GM18870 (cell line): ENCODE measurements around the gene SRRM4.
"Not testable (repeated sequence)": the region's sequence is repeated elsewhere in the genome, so short reads cannot be mapped to it uniquely, and the experiment has no call there.

ENCODE experiments used
- ATAC-seq: cut with Tn5 transposase; IDR thresholded peaks from one replicate; pipeline ENCODE4 v1.9.1; 2021; ENCODE audit warnings: moderate library complexity; ENCODE audit not compliant: unreplicated experiment

Gene SRRM4

DNA sequence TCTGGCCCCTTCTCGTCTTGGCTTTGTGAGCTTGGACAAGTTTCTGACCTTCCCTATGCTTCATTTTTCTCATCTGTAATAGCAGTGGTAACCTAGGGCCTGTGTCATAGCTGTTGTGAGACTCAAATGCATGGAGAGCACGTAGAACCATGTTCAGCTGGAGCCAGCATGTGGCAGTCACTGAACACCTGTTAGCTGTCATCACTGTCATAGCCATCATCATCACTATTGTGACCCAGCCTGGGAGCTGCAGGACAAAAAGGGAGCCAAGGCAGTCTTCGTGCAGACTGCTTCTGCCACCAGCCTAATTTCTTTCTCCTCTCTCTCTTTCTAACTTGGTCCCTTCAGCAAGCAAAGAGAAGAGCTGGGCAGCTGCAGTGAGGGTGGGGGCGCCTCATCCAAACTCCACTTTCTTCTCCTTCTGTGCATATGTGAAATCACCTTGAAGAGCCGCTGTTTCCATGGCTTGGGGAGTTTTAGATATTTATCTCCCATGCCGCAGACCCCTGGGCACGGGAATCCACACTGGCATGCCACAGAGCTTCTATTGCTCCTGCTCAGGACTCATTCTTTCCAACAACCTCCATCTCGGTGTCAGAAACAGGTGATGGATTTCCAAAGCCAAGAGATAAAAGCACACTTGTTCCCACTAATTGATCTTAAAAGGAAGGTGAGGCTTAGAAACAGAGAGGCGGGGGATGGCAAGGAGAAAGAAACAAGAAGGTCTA, 87.0 kb downstream of the SRRM4 start:
- no peak for ATAC-seq

DNA sequence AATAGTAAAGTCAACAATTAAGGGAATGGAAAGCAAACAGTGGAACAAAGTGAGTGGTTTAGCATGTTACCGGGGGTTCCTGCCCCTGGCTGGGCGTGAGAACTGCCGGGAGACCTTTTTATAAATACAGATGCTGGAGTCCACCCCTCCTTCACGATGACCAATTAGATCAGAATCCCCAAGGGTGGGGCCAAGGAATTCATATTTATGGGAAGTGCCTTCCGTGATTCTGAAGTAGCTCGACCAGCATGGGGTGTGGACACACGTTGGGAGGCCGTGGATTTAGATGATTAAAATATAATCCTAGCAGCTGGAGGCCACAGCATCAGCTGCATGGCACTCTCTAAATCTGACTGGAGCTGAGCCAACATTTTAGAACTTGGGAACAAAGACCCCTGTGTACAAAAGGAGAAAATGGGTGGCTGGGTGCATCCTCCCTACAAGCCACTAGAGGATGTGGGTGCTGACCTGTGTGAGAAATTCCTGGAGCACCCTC, 87.9 kb downstream of the SRRM4 start:
- ATAC-seq: no peak

GRCh38 chr12:119071176-119071575, 89.8 kb downstream of the SRRM4 start:
- ATAC-seq: no peak

DNA sequence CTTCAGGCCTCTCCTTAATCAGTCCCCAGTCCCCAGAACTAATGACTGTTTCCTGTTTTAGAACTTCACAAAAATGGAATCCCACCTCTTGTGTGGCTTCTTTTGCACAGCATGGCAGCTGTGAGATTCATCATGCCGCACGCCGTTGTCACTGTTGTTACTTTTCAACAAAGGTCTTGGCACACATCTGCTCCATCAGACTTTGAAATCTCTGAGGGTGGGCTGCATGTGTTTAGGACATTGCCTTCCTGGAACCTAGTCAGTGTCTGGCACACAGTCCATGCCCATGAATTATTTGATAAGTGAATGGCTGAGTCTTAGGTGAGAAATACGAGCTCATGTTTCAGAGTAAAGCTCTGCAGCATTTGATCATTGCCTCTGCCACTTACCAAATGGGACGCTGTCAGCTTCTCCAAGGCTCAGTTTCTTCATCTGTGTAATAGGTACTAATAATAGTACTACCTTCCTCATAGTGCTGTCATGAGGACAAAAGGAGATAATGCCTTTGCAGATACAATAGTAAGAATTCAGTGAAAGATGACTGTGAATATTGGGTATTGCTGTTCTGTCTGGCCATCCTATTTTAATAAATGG, 90.4 kb downstream of the SRRM4 start:
- ATAC-seq: no peak

GRCh38 chr12:119072440-119072839, 91.1 kb downstream of the SRRM4 start:
- ATAC-seq: no peak

DNA sequence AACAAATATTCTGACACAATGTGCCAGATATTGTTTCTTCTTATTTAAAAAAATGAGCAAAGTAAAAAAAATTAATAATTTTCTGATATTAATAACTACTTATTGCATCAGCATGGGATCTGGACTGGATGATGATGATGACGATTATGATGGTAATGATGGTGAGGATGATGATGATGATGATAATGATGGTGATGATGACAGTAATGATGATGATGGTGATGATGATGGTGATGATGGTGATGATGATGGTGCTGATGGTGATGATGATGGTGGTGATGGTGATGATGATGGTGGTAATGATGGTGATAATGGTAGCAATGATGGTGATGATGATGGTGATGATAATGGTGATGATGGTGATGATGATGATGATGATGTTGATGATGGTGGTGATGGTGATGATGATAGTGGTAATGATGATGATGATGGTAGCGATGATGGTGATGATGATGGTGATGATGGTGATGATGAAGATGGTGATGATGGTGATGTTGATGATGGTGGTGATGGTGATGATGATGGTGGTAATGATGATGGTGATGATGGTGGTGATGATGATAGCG, 94.0 kb downstream of the SRRM4 start:
- ATAC-seq: no peak

GRCh38 chr12:119075918-119076317, 94.6 kb downstream of the SRRM4 start:
- no peak for ATAC-seq

- ATAC-seq: no peak
Observed at GRCh38 chr12:119079530-119079929, 98.2 kb downstream of the SRRM4 start.

- no peak for ATAC-seq
Observed at GRCh38 chr12:119082016-119082415, 100.7 kb downstream of the SRRM4 start.

DNA sequence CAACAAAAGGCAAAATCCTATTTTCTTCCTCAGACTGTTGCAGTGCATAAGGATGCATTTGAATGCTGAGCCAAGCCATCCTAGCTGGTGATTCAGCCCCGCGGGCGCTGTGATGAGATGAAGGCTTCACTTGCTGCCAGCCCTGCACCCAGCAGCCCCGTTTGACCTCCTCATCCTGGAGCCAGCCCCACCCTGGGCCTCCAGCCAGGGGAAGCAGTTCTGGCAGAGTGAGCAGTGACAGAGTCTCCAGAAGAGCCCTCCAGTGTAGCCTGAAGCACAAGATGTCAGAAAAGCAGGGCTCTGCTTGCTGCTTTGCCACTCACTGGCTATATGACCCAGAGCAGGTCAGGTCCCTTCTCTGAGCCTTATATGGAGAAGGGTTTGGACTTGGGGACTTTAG, 101.2 kb downstream of the SRRM4 start:
- no peak for ATAC-seq

GRCh38 chr12:119088685-119089379, 107.5 kb downstream of the SRRM4 start:
- ATAC-seq: no peak

GRCh38 chr12:119089380-119090013, 108.2 kb downstream of the SRRM4 start:
- ATAC-seq: no peak

DNA sequence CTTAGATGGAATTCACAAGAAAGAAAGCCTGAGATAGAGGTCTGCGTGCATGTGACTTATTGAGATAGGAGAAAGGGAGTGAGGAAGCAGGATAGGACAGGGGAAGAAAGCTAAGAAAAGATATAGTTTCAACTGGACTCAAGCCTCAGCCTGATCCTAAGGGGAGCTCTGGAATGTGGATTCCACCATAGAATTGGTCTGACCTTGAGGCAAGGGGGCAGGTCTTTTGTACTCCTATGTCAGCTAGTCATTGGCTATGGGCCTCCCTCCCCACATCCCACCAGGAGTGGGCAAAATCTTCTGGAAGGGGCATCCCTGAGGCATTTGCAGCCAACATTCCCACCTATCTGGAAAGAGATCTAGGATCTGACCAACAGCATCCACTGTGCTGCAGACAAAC, 108.9 kb downstream of the SRRM4 start:
- no peak for ATAC-seq

DNA sequence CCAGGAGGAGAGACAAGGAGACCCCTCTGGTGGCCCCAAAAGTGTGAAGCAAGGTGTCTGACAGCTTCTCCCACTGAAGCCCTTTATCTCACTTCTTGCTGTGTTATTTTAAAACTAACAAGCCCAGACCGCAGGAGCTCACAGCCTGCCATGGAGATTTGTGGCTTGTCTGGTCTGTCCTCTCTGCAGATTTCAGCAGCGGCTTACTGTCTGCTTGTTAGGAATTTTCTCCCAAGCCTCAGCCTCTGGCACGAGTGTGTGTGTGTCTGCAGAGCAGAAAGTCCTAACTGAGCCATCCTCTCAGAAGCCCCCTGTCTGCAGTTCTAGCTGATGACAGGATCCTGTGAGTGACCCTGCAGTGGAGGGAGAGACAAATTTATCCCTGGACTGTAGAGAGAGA, 109.5 kb downstream of the SRRM4 start:
- no peak for ATAC-seq

- no peak for ATAC-seq
Observed at GRCh38 chr12:119096429-119097202, 115.3 kb downstream of the SRRM4 start.

DNA sequence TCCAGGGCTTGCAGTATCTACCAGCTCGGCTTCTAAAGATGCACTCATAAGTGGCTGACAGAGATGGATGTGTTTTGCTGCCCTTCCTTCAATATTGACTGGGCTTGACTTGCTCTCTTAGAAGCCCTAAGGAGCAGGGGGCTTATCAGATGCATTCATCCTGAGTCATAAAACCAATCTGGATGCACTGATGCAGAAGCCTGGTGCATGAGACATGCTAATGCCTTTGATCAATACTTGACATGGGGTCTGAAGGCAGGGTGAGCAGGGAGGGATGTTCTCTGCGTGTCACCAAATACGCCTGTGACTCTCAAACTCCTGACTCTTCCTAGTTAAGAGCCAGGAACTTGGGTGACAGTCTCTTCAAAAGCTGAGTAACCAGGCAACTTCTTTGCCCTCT, 119.6 kb downstream of the SRRM4 start:
- ATAC-seq: no peak

- ATAC-seq: no peak
Observed at GRCh38 chr12:119102274-119102673, 120.9 kb downstream of the SRRM4 start.

GRCh38 chr12:119102714-119103113, 121.4 kb downstream of the SRRM4 start:
- ATAC-seq: no peak

- not testable (repeated sequence) for ATAC-seq
Observed at GRCh38 chr12:119104969-119105368, 123.6 kb downstream of the SRRM4 start.

DNA sequence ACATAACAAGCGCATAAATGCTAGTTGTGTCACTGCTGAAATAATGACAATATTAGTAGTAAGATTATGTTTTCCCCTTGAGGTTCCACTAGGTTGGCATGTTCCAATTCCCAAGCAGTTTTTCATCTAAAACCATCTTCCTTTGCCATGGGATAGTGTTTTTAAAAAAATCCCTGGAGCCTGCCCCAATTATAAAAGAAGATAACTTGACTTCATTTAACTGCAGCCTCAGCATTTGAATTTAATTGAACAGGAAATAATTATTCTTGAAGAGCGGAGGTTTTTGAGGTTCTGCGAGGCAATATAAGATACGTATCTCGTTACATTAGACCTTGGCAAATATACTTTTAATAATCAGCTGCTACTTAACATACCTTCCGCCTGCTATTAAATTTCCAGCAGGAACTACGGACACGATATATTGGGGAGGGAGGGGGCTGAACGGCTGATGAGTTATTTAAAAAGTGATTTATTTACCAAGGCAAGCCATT, 132.2 kb downstream of the SRRM4 start:
- ATAC-seq: no peak
